Small intestine (tissue), 7 donors: ENCODE data around the gene ZBED4. TPM values are rescaled to one million over a fixed set of nuclear protein-coding genes. Genes with fewer than 3 reads are reported as not detected.

Experiments used
- DNase-seq, 2 donors: peaks; one replicate each; pipeline versions ENCODE4 v3.0.0 to v3.0.0-alpha.2; 2013
- FAIRE-seq: peaks from 2 replicates; lab custom pipeline; 2012; peaks lifted over from hg19 to GRCh38; lab: Jason Lieb, UNC
- H3K27ac ChIP-seq, 3 donors: one replicate each; pipeline ENCODE4 v1.5.1; 2013; ENCODE audit warnings: low read length in 2 of 3, mild to moderate bottlenecking in 2 of 3, control low read depth in 1 of 3, inconsistent platforms in 1 of 3, low read depth in 1 of 3, moderate library complexity in 1 of 3
- H3K27me3 ChIP-seq, 3 donors: one replicate each; pipeline ENCODE4 v1.6.1; 2013; ENCODE audit warnings: low read length in 3 of 3, inconsistent platforms in 1 of 3; ENCODE audit not compliant: control insufficient read depth in 3 of 3, insufficient read depth in 3 of 3
- H3K36me3 ChIP-seq, 3 donors: one replicate each; pipeline ENCODE4 v1.6.1; 2013; ENCODE audit warnings: low read length in 3 of 3, inconsistent platforms in 1 of 3, low read depth in 1 of 3, mild to moderate bottlenecking in 1 of 3, moderate library complexity in 1 of 3; ENCODE audit not compliant: control insufficient read depth in 3 of 3, insufficient read depth in 2 of 3
- H3K4me1 ChIP-seq, 3 donors: one replicate each; pipeline ENCODE4 v1.6.1; 2013; ENCODE audit warnings: low read length in 2 of 3, inconsistent platforms in 1 of 3, low read depth in 1 of 3, mild to moderate bottlenecking in 1 of 3, moderate library complexity in 1 of 3; ENCODE audit not compliant: control insufficient read depth in 3 of 3, insufficient read depth in 2 of 3
- H3K4me3 ChIP-seq, 3 donors: one replicate each; pipeline ENCODE4 v1.5.1; 2013; ENCODE audit warnings: low read length in 3 of 3, control low read depth in 1 of 3, inconsistent platforms in 1 of 3, low read depth in 1 of 3, mild to moderate bottlenecking in 1 of 3, moderate library complexity in 1 of 3
- H3K9me3 ChIP-seq, 2 donors: one replicate each; pipeline ENCODE4 v1.6.1; 2013; ENCODE audit warnings: low read depth in 1 of 2, low read length in 1 of 2; ENCODE audit not compliant: control insufficient read depth in 2 of 2, insufficient read depth in 1 of 2
- WGBS, 3 donors: extraction: QIAGEN DNeasy Blood & Tissue Kit; methylation state at CpG; one replicate each; pipeline ENCODE4 v1.1.7; 2013; 5-methylcytosine and 5-hydroxymethylcytosine counted together
- polyA plus RNA-seq, 4 donors: library from polyadenylated mRNA; stranded (reverse) in 3 of 4; unstranded in 1 of 4; fragments of 200-250 nt in 3 of 4; fragments of 120-200 nt in 1 of 4; gene quantifications; one replicate each; pipeline versions ENCODE4 v1.2.1 to v1.2.3, GENCODE V29; 2013
- donor health status: healthy with polysubstance abuse.
- donor health status: control.
- donor health status: control.
- donor health status: Bipolar disorder and iron deficiency.
- donor health status: healthy.

The ZBED4 gene
- polyA plus RNA-seq, 4 donors, result 3.2 to 12.4 (median 5.6) TPM

DNA sequence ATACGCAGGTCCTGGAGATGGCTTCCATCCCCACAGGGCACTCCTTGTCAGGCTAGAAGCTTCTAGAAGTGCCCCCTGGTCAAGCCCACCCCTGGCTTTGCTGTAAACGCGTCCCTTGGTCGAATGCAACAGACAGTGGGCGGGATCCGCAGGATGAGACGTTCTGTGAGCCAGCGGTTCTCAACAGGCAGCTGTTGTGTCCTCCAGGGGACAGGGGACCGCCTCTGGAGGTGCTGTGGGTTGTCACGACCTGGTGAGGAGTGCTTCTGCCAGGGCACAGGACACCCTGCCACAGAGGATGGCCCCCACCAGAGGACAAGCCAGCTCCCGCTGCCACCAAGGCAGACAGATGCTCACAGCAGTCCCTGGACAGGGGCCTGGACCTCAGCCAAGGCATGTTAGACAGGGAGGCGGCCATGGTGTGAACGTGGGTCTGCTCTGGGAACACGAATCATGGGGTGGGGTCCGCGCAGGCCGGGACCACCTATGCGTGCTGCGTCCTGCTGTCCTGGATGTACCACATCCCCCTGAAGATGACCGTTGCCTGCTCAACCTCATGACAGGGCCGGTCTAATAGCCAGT lies 76.4 kb downstream of the ZBED4 start:
- DNase-seq, result no peak
- Histone ChIP-seq H3K4me3 (no peak overlapping the region), H3K9me3 (no peaks in the 10 kb centered on the region), H3K4me1 (peaks cover 0 to 9% (median 3%) of the 10 kb centered on the region in 3 donors), H3K36me3 (peaks cover 0 to 9% (median 0%) of the 10 kb centered on the region in 3 donors), H3K27me3 (peaks cover 0 to 8% (median 0%) of the 10 kb centered on the region in 3 donors), H3K27ac (no peak overlapping the region)
- 52 to 69% (median 68%) methylated on average over 21 of the region's 21 CpGs for WGBS, 3 donors
- no peak for FAIRE-seq

DNA sequence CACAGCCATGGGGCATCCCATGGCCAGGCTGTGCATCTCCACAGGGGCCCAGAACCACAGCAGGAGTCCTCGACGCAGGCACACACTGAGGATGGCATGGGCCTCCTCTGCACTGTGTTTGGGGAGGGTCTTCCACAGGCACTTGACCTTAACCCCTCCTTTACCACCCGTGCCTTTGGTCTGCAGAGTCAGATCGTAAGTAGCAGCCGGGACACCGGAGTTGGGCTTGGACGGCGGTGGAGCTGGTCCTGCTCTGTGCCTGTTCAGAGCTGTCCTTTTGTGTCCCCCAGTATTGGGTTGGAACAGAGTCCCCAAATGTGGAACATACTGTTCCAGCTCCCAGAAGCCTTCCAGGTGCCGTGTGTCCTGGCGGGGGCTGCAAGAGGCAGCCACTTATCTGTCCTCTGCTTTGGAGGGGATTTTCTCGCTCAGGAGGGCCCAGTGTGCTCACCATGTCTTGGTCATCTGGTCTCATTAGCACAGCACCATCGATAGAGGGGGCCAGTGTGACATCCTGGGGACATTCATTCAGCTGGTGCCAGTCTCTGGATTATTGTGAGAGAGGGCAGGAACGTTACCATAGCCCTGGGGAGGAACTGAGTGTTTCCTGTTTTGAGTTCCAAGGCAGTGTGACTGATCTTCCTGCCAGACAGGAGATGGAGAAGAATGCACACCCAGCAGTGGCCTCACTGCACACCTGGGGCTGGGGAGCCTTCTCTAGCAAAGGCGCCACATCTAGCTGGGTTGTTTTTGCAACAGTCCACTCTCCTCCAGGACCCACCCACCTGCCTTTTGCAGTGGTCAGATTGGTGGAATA lies 77.2 kb downstream of the ZBED4 start:
- H3K27ac ChIP-seq, result peak overlapping the region in 1 of 3 donors; percentile 68
- H3K4me1 ChIP-seq, result peaks cover 0 to 9% (median 3%) of the 10 kb centered on the region in 3 donors
- 47 to 50% (median 48%) methylated on average over 14 of the region's 14 CpGs for WGBS, 3 donors
- H3K27me3 ChIP-seq, result peaks cover 0 to 8% (median 0%) of the 10 kb centered on the region in 3 donors
- FAIRE-seq, result no peak
- H3K36me3 ChIP-seq, result peaks cover 0 to 4% (median 0%) of the 10 kb centered on the region in 3 donors
- H3K4me3 ChIP-seq, result no peak overlapping the region
- no peaks in the 10 kb centered on the region for H3K9me3 ChIP-seq
- peak; percentile 81 to 90 for DNase-seq

DNA sequence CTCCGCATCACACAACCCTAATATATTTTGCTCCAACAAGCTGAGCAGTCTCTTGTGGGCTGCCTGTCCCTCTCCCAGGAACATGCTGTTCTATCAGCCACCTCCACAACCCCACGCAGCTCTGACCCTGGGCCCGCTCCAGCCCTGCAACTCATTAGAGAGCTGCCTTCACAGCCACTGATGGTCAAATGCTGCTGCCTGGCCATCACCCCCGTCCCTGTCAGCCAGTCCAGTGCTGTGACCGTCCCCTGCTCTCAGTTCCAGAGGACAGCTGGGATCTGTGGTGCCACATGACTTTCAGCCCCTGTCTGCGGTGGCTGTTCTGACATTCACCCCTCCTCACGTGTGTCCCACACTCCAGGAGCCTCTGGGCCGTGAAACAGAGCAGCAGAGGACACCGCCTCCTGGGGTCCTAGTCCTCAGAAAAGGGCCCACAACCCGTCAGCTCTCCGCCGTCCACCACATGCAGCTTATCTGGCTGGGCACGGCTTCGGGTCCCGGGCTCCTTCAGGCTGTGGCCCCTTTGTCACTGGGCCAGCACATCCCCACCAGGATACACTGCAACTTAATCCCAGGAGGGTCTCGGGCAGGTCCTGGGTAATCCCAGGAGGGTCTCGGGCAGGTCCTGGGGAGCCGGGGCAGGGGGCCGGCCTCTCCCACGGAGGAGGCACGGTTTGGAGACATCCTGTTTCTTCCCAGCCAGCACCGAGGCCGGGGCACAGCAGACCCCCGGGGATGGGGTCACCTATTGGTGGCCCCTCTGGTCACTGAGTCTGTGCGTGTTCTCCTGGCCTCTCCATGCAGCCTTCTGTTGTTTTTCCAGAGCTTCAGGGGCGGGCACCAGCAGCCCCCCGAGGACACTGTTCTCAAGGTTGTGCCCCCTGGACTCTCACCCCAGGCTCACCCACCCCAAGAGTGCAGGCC lies 79.9 kb downstream of the ZBED4 start:
- Histone ChIP-seq H3K4me3 (no peak overlapping the region), H3K27me3 (peaks cover 0 to 8% (median 0%) of the 10 kb centered on the region in 3 donors), H3K9me3 (no peaks in the 10 kb centered on the region), H3K4me1 (peaks cover 0 to 17% (median 3%) of the 10 kb centered on the region in 3 donors), H3K27ac (peak overlapping the region in 2 of 3 donors; percentile 24 to 87), H3K36me3 (no peaks in the 10 kb centered on the region)
- FAIRE-seq (no peak), DNase-seq (no peak)
- 73 to 78% (median 76%) methylated on average over 27 of the region's 27 CpGs for whole genome bisulfite sequencing, 3 donors

DNA sequence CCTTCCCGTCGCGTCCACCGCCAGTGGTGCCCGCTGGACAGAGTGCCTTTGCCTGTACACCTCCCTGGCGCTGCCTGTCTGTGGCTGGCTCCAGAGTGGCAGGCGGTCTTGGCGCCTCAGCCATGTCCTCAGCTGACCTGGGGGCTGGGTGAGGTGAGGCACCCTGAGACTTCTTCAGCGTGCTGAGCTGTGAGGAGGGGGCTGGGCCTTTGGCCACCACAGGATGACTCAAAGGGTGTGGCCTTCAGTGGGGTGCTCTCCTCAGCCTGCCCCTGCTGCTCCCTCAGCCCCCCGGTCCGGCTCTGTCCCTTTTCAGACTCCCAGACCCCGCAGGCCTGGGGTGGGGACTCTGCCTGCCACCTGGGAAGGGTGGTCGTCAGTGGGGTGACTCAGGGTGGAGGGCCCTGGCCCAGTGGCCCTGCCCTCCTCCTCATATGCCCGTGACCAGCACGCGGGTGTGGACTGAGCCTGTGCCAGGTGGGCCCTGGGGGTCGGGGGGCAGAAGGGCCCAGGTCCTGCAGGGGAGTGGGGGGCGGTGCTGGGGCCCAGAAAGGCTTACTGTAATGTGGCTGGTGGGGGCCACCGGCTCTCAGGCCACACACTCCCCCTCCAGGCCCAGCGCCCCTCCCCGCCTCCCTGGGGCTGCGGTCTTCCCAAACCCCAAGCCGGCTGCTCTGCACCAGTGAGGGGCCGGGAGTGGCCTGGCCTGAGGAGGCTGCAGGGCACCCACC lies 80.7 kb downstream of the ZBED4 start:
- Histone ChIP-seq H3K9me3 (no peaks in the 10 kb centered on the region), H3K27ac (peak overlapping the region; percentile 42 to 87 (median 62)), H3K27me3 (peaks cover 0 to 3% (median 0%) of the 10 kb centered on the region in 3 donors), H3K36me3 (no peaks in the 10 kb centered on the region), H3K4me1 (peaks cover 0 to 17% (median 3%) of the 10 kb centered on the region in 3 donors), H3K4me3 (peak overlapping the region in 2 of 3 donors; percentile 33 to 39)
- FAIRE-seq, result no peak
- WGBS, 3 donors, result 41 to 47% (median 43%) methylated on average over 23 to 24 of the region's 24 CpGs
- peak in 1 of 2 donors; percentile 49 for DNase-seq

DNA sequence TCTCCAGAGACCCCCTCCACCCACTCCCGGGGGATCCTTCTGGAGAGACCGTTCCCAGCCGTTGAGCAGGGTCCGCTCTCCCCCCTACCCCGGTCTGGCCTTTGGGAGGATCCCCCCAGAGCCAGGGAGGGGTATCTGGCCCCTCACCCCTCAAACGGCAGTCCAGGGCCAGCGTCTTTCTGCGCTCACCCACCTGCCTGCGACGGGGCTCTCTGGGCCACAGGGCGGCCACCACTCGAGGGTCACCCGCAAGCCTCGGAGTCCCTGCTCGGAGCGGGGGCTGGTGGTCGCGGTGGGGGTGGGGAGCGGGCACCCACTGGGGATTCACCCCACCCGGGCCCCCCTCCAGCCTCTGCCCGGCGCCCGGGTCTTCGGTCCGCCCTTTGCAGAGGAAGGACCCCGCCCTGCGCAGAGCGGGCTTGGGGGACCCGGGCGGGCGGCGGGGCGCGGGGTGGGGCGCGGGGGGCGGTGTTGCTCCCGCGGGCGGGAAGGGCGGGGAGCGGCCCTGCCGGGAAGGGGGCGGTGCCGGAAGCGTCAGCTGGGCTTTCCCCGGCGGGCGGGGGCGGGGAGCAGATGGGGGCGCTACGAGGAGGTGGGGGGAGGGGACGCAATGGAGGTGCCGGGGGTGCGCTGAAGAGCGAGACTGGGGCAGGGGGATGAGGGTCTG lies 81.4 kb downstream of the ZBED4 start:
- Histone ChIP-seq H3K27ac (peak overlapping the region; percentile 42 to 87 (median 62)), H3K9me3 (no peaks in the 10 kb centered on the region), H3K4me3 (peak overlapping the region in 2 of 3 donors; percentile 33 to 39), H3K4me1 (peaks cover 0 to 13% (median 3%) of the 10 kb centered on the region in 3 donors), H3K36me3 (no peaks in the 10 kb centered on the region), H3K27me3 (no peaks in the 10 kb centered on the region)
- 5 to 9% (median 9%) methylated on average over 33 to 56 of the region's 56 CpGs for WGBS, 3 donors
- FAIRE-seq (no peak), DNase-seq (peak in 1 of 2 donors; percentile 80)

DNA sequence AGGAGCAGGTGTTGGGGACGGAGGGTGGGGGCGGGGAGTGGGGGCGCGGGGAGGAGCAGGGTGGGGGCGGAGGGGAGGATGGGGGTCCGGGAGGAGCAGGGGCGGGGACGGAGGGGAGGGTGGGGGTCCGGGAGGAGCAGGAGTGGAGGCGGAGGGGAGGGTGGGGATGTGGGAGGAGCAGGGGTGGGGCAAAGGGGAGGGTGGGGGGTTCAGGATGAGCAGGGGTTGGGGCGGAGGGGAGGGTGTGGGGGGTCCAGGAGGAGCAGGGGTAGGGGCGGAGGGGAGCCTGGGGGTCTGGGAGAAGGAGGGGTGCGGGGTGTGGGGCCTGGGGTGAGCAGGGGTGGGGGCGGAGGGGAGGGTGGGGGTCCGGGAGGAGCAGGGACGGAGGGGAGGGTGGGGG lies 81.9 kb downstream of the ZBED4 start:
- Histone ChIP-seq H3K36me3 (no peaks in the 10 kb centered on the region), H3K27ac (no peak overlapping the region), H3K4me3 (peak overlapping the region in 2 of 3 donors; percentile 16 to 39), H3K9me3 (no peaks in the 10 kb centered on the region), H3K27me3 (no peaks in the 10 kb centered on the region), H3K4me1 (peaks cover 0 to 13% (median 3%) of the 10 kb centered on the region in 3 donors)
- FAIRE-seq, result no peak
- DNase-seq, result no peak
- WGBS, 3 donors, result 3 to 14% (median 7%) methylated on average over 5 to 15 of the region's 16 CpGs
